ENCODE data around the gene SMCHD1. TPM values are rescaled to one million over a fixed set of nuclear protein-coding genes. Genes with fewer than 3 reads are reported as not detected.

SMCHD1 gene
- total RNA-seq, 4 donors from 2014 or later = 57.2 to 204 (median 105) TPM

DNA sequence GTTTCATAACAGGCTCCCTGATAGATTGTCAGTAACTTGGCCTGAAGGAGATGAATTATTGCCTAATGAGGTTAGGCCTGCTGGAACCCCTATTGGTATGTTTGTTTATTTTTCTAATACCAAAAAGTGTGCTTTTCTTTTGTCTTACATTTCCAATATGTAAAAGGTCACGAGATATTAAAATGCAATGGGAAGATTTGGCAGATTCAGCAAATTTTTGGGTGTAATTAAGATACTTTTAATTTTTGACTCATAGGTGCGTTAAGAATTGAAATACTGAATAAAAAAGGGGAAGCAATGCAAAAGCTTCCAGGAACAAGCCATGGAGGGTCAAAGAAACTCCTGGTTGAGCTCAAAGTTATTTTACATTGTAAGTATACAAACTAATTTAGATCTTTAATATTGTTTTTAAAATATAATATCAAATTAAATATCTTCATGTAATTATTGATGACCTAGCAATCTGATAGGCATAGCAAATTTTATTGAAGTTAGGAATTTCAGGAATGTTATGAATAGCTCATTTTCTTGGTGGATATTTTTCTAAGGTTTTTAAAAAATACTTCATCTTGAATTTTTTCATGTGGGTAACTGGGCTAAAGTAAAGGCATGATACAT lies 52.1 kb downstream of the SMCHD1 start:
- Histone ChIP-seq H3K36me3 (peaks cover 0 to 76% (median 0%) of the 10 kb centered on the region in 3 donors), H3K9me3 (no peaks in the 10 kb centered on the region), H3K27me3 (no peaks in the 10 kb centered on the region), H3K4me1 (no peaks in the 10 kb centered on the region), H3K4me3 (no peak overlapping the region), H3K27ac (no peak overlapping the region)
- TF ChIP-seq CTCF (IDR thresholded peaks at IDR 0.05) = no peak
- TF ChIP-seq POLR2A (IDR thresholded peaks at IDR 0.05) = no peak
- no peak for DNase-seq

GRCh38 chr18:2709316-2709715 lies 53.8 kb downstream of the SMCHD1 start:
- Histone ChIP-seq H3K9me3 (no peaks in the 10 kb centered on the region), H3K27ac (no peak overlapping the region), H3K4me3 (no peak overlapping the region), H3K27me3 (no peaks in the 10 kb centered on the region), H3K4me1 (no peaks in the 10 kb centered on the region), H3K36me3 (peaks cover 0 to 69% (median 0%) of the 10 kb centered on the region in 3 donors)
- no peak for DNase-seq
- no peak for TF ChIP-seq CTCF (IDR thresholded peaks at IDR 0.05)
- TF ChIP-seq POLR2A (IDR thresholded peaks at IDR 0.05) = no peak

DNA sequence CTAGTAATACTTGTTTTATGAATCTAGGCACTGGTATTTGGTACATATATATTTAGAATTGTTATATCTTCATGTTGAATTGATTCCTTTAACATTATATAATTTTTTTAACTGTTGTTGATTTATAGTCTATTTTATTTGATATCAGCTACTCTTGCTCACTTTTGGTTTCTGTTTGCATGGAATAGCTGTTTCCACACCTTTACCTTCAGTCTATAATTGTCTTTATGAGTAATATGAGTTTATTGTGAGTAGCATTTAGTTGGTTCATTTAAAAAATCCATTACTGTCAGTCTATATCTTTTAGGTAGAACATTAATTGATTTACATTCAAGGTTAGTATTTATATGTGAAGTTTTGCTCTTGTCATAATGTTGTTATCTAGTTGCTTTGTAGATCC lies 58.6 kb downstream of the SMCHD1 start:
- no peaks in the 10 kb centered on the region for H3K27me3 ChIP-seq

DNA sequence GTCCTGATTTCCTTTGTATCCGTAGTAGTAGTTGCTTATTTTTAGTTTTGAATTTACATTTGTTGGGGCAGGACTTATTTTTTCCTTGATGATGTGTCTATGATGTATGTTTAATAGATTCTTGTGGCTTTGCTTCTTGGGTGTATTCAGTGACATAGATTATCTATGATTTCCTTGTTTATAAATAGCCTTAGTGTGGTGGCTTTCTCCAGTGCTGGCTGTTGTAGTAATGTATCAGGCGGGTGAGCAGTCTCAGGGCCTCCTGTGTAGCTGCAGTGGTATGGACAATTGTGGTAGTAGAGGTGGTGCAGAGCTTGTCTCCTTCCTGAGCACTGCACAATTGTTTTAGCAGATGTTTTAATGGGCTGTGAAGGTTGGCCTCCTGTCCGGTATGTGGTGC lies 60.5 kb downstream of the SMCHD1 start:
- no peak overlapping the region for H3K4me3 ChIP-seq
- H3K36me3 ChIP-seq = peaks cover 0 to 66% (median 0%) of the 10 kb centered on the region in 3 donors
- TF ChIP-seq POLR2A (IDR thresholded peaks at IDR 0.05) (no peak), CTCF (IDR thresholded peaks at IDR 0.05) (no peak)
- H3K27me3 ChIP-seq = no peaks in the 10 kb centered on the region
- no peaks in the 10 kb centered on the region for H3K4me1 ChIP-seq
- no peaks in the 10 kb centered on the region for H3K9me3 ChIP-seq
- H3K27ac ChIP-seq = no peak overlapping the region
- no peak for DNase-seq

More for the DNA sequence above, 58.6 kb downstream of the SMCHD1 start:
- TF ChIP-seq CTCF (IDR thresholded peaks at IDR 0.05) (no peak), POLR2A (IDR thresholded peaks at IDR 0.05) (no peak)
- Histone ChIP-seq H3K4me3 (no peak overlapping the region), H3K27ac (no peak overlapping the region), H3K9me3 (no peaks in the 10 kb centered on the region), H3K4me1 (no peaks in the 10 kb centered on the region), H3K36me3 (peaks cover 0 to 65% (median 0%) of the 10 kb centered on the region in 3 donors)
- no peak for DNase-seq

- Histone ChIP-seq H3K27ac (no peak overlapping the region), H3K36me3 (peaks cover 0 to 66% (median 0%) of the 10 kb centered on the region in 3 donors), H3K4me3 (no peak overlapping the region), H3K9me3 (no peaks in the 10 kb centered on the region), H3K27me3 (no peaks in the 10 kb centered on the region), H3K4me1 (no peaks in the 10 kb centered on the region)
- TF ChIP-seq POLR2A (IDR thresholded peaks at IDR 0.05) = no peak
- no peak for TF ChIP-seq CTCF (IDR thresholded peaks at IDR 0.05)
- DNase-seq = no peak
These were observed 61.1 kb downstream of the SMCHD1 start for GRCh38 chr18:2716394-2717326.

Measured in Peyer's patch (tissue), 4 donors.